NCI-H524 treated with DMSO at 0.1 percent for 48 hours (cell line): ENCODE data around the gene GRHPR.

ENCODE experiments used
- DNase-seq: peaks from one replicate; lab custom pipeline; 2025; lab: John Stamatoyannopoulos, UW

Gene GRHPR

GRCh38 chr9:37398464-37399025 is 24.0 kb upstream of the GRHPR start:
- DNase-seq: no peak

- no peak for DNase-seq
These were observed 23.2 kb upstream of the GRHPR start for GRCh38 chr9:37399336-37399735.

- no peak for DNase-seq
These were observed 17.9 kb upstream of the GRHPR start for GRCh38 chr9:37404590-37404989.

- DNase-seq: no peak
These were observed 17.1 kb upstream of the GRHPR start for GRCh38 chr9:37405350-37405749.

- no peak for DNase-seq
These were observed 16.6 kb upstream of the GRHPR start for GRCh38 chr9:37405764-37406380.

- DNase-seq: no peak
These were observed 15.7 kb upstream of the GRHPR start for GRCh38 chr9:37406603-37407401.

GRCh38 chr9:37407468-37407867 is 15.0 kb upstream of the GRHPR start:
- DNase-seq: no peak

- DNase-seq: no peak
These were observed 13.4 kb upstream of the GRHPR start for GRCh38 chr9:37408933-37409710.

GRCh38 chr9:37410354-37410861 is 12.1 kb upstream of the GRHPR start:
- no peak for DNase-seq

- no peak for DNase-seq
These were observed 11.3 kb upstream of the GRHPR start for GRCh38 chr9:37410969-37411785.

- peak; percentile 52 for DNase-seq
These were observed 9.9 kb upstream of the GRHPR start for GRCh38 chr9:37412431-37413151.

GRCh38 chr9:37413311-37413710 is 9.2 kb upstream of the GRHPR start:
- DNase-seq: no peak

- DNase-seq: no peak
These were observed 8.0 kb upstream of the GRHPR start for GRCh38 chr9:37414503-37414943.

GRCh38 chr9:37415011-37415719 is 7.3 kb upstream of the GRHPR start:
- no peak for DNase-seq

- DNase-seq: no peak
These were observed 5.2 kb upstream of the GRHPR start for GRCh38 chr9:37417252-37417803.

- no peak for DNase-seq
These were observed 4.5 kb upstream of the GRHPR start for GRCh38 chr9:37417857-37418618.

GRCh38 chr9:37419204-37419603 is 3.3 kb upstream of the GRHPR start:
- DNase-seq: no peak

- no peak for DNase-seq
These were observed 2.0 kb upstream of the GRHPR start for GRCh38 chr9:37420271-37421215.
